ENCODE results near the gene LPO. TPM values are rescaled to one million over a fixed set of nuclear protein-coding genes. Genes with fewer than 3 reads are reported as not detected.

The LPO gene
- total and polyA plus RNA-seq, 9 of the 15 experiments (the other 6 are each of a cell fraction or from before 2014, with no cell fraction given), result 0.07 to 0.11 TPM; not detected in 7

DNA sequence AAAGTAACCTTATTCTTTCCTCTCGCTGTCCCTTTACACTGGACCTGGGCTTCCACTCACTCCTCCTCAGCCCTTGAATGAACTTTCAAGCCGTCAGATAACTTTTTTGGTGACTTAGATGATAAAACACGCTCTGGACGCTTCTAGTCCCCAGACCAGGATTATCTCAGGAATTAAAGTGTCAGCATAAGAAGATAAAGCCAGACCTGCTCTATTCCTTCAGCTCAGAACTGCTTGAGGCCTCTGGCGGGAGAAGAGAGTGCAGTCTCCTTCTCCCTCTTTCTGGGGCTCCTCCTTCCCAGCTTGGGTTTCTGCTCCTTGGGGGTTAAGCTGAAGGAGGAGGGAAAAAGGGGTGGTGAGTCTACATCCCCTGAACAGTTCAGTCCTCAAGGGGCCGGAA, 6.6 kb downstream of the LPO start:
- H3K4me1 ChIP-seq (replicated peaks in 1 of 2; ENCODE audit: control insufficient read depth in 2 of 2, insufficient read depth in 2 of 2, low read length in 2 of 2), result peaks cover 16 to 22% of the 10 kb centered on the region in 2 experiments
- H3K27ac ChIP-seq (ENCODE audit: extremely low read depth, low read depth, low read length), result no peak overlapping the region
- 3% methylated on average over 4 of the region's 6 CpGs for WGBS (ENCODE audit: insufficient coverage, low coverage, missing lambda C conversion rate)
- in situ Hi-C loops (cut with MboI) (no loop called here), intact Hi-C loops (cut with micrococcal nuclease) (no loop called here)
- peak; percentile 58 for ATAC-seq
- peaks cover 7 to 22% of the 10 kb centered on the region in 2 experiments for H3K27me3 ChIP-seq (ENCODE audit: control insufficient read depth in 2 of 2, insufficient read depth in 2 of 2, low read length in 2 of 2)
- H2AFZ ChIP-seq (ENCODE audit: low read depth, low read length), result peak overlapping the region; percentile 18
- H3K79me2 ChIP-seq (ENCODE audit: control insufficient read depth, insufficient read depth, low read length), result no peaks in the 10 kb centered on the region
- peak overlapping the region in 1 of 2 experiments; percentile 53; a peak in 1 of 4 replicates for H3K9ac ChIP-seq (ENCODE audit: insufficient read depth in 1 of 2, low read depth in 2 of 2, low read length in 2 of 2)
- H3K4me3 ChIP-seq, result no peak overlapping the region
- no TSS peak for BruUV-seq (replicated peaks)
- no peaks in the 10 kb centered on the region for H3K36me3 ChIP-seq (ENCODE audit: control insufficient read depth, insufficient read depth, low read length)
- TF ChIP-seq CAMTA2 (CRISPR knock-in tag; conservative IDR thresholded peaks at IDR 0.05), result no peak
- TF ChIP-seq, protein P1, sequence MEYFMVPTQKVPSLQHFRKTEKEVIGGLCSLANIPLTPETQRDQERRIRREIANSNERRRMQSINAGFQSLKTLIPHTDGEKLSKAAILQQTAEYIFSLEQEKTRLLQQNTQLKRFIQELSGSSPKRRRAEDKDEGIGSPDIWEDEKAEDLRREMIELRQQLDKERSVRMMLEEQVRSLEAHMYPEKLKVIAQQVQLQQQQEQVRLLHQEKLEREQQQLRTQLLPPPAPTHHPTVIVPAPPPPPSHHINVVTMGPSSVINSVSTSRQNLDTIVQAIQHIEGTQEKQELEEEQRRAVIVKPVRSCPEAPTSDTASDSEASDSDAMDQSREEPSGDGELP (CRISPR knock-in tag; IDR thresholded peaks at IDR 0.05; ENCODE audit: borderline replicate concordance), result no peak
- no peak for TF ChIP-seq MCM7 (IDR thresholded peaks at IDR 0.05)
- no peak for TF ChIP-seq ZFX (CRISPR knock-in tag; IDR thresholded peaks at IDR 0.05)
- TF ChIP-seq MYBL2 (IDR thresholded peaks at IDR 0.05; ENCODE audit: low read depth), result no peak
- no peak for TF ChIP-seq MYBL2 (CRISPR knock-in tag; IDR thresholded peaks at IDR 0.05; ENCODE audit: borderline replicate concordance)
- peak; percentile 50 for TF ChIP-seq ZNF316 (IDR thresholded peaks at IDR 0.05)
- TF ChIP-seq, protein P2, sequence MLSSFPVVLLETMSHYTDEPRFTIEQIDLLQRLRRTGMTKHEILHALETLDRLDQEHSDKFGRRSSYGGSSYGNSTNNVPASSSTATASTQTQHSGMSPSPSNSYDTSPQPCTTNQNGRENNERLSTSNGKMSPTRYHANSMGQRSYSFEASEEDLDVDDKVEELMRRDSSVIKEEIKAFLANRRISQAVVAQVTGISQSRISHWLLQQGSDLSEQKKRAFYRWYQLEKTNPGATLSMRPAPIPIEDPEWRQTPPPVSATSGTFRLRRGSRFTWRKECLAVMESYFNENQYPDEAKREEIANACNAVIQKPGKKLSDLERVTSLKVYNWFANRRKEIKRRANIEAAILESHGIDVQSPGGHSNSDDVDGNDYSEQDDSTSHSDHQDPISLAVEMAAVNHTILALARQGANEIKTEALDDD (IDR thresholded peaks at IDR 0.05), result peak; percentile 77
- no peak for TF ChIP-seq ZNF212 (CRISPR knock-in tag; IDR thresholded peaks at IDR 0.05)
- no peak for TF ChIP-seq PPARD (CRISPR knock-in tag; IDR thresholded peaks at IDR 0.05)
- peak; percentile 16; the same call in 1 of the 2 replicates for TF ChIP-seq JUND (IDR thresholded peaks at IDR 0.05; ENCODE audit: borderline replicate concordance, low read depth, low read length)
- no peak; the same call in 2 of the 3 replicates for TF ChIP-seq JUND (tag; IDR thresholded peaks at IDR 0.05; ENCODE audit: borderline replicate concordance, low read depth, low read length)
- peak; percentile 14 for TF ChIP-seq MEIS2 (IDR thresholded peaks at IDR 0.05; ENCODE audit: partially characterized antibody)
- no peak for TF ChIP-seq FUS (optimal IDR thresholded peaks at IDR 0.05; ENCODE audit: low read depth, low read length)
- peak in 1 of 2 experiments; percentile 51; a peak in 1 of 4 replicates for TF ChIP-seq RCOR1 (IDR thresholded peaks at IDR 0.05; ENCODE audit: borderline replicate concordance in 1 of 2, low read depth in 2 of 2, low read length in 2 of 2)
- TF ChIP-seq SMARCA4 (IDR thresholded peaks at IDR 0.05), result 0 out of 2 replicates have a peak, but pooled peaks have one; percentile 15
- no peak for TF ChIP-seq ZNF217 (CRISPR knock-in tag; IDR thresholded peaks at IDR 0.05)
- no peak for TF ChIP-seq ESRRB (CRISPR knock-in tag; IDR thresholded peaks at IDR 0.05; ENCODE audit: borderline replicate concordance)
- peak; percentile 31; the same call in 1 of the 2 replicates for TF ChIP-seq CBFA2T3 (IDR thresholded peaks at IDR 0.05)
- TF ChIP-seq, protein P3, sequence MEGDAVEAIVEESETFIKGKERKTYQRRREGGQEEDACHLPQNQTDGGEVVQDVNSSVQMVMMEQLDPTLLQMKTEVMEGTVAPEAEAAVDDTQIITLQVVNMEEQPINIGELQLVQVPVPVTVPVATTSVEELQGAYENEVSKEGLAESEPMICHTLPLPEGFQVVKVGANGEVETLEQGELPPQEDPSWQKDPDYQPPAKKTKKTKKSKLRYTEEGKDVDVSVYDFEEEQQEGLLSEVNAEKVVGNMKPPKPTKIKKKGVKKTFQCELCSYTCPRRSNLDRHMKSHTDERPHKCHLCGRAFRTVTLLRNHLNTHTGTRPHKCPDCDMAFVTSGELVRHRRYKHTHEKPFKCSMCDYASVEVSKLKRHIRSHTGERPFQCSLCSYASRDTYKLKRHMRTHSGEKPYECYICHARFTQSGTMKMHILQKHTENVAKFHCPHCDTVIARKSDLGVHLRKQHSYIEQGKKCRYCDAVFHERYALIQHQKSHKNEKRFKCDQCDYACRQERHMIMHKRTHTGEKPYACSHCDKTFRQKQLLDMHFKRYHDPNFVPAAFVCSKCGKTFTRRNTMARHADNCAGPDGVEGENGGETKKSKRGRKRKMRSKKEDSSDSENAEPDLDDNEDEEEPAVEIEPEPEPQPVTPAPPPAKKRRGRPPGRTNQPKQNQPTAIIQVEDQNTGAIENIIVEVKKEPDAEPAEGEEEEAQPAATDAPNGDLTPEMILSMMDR (IDR thresholded peaks at IDR 0.05 in 2 of 3, conservative IDR thresholded peaks at IDR 0.05 in 1 of 3; ENCODE audit: insufficient read depth in 2 of 3, low read depth in 1 of 3, low read length in 3 of 3), result peak in 1 of 3 experiments; percentile 13; a peak in 1 of 6 replicates
- TF ChIP-seq DPF2 (IDR thresholded peaks at IDR 0.05), result 0 out of 2 replicates have a peak, but pooled peaks have one; percentile 40
- TF ChIP-seq HOXB6 (CRISPR knock-in tag; IDR thresholded peaks at IDR 0.05; ENCODE audit: borderline replicate concordance), result no peak
- peak; percentile 76 for FAIRE-seq
- H3K9me1 ChIP-seq (ENCODE audit: control insufficient read depth, insufficient read depth, low read length), result no peaks in the 10 kb centered on the region
- H3K4me2 ChIP-seq (ENCODE audit: insufficient read depth, low read length), result peak overlapping the region; percentile 50
- H3K9me3 ChIP-seq (replicated peaks; ENCODE audit: control insufficient read depth, insufficient read depth, low read depth, low read length), result no peaks in the 10 kb centered on the region; the same call in 1 of the 2 replicates
- H4K20me1 ChIP-seq (replicated peaks; ENCODE audit: control insufficient read depth, insufficient read depth, low read length), result no peaks in the 10 kb centered on the region
- ChIA-PET POLR2A (interaction anchor here (0.6 to 1.4 kb wide), 6 partner anchors 9 to 424 kb away, joined by 3 to 6 read pairs (median 3); no protein-coding TSS in a partner anchor), CTCF (ENCODE audit: low intra/inter-chr PET ratio) (no interaction called here)
- peak in 2 of 4 experiments; percentile 37 to 53 for DNase-seq (ENCODE audit: extremely low read depth in 1 of 4, low spot score in 3 of 4)

Measured in K562 (cell line).